OCI-LY7 (cell line): ENCODE results near the gene RTEL1. TPM values are rescaled to one million over a fixed set of nuclear protein-coding genes. Genes with fewer than 3 reads are reported as not detected.

Source experiments
- BruUV-seq: library from RNA; stranded (reverse); fragments of 400-500 nt; replicated peaks from 2 replicates; lab custom pipeline; 2021; lab: Mats Ljungman, UMichigan
- CTCF ChIA-PET: fragments of 300-600 bp; sonication (Branson Sonifier 250); formaldehyde crosslinking; loops from one replicate; lab custom pipeline; 2022; ENCODE audit warnings: antibody characterized with exemption; ENCODE audit not compliant: unreplicated experiment; lab: Charles Lee
- POLR2A ChIA-PET: fragments of 300-600 bp; sonication (Branson Sonifier 250); formaldehyde crosslinking; loops from one replicate; lab custom pipeline; 2022; ENCODE audit warnings: antibody characterized with exemption; lab: Charles Lee
- DNase-seq: peaks from one replicate; pipeline ENCODE4 v3.0.0-alpha.2; 2015; ENCODE audit warnings: low spot score
- H2AFZ ChIP-seq: fragments of 200-600 bp; sonication (generic), shearing (Covaris generic); 2 replicates; pipeline ENCODE4 v1.6.1; 2014; ENCODE audit warnings: mild to moderate bottlenecking, antibody characterized with exemption, low read length, moderate library complexity
- H3K27ac ChIP-seq: fragments of 200-600 bp; sonication (generic); 2 replicates; pipeline ENCODE4 v1.5.1; 2014; ENCODE audit warnings: mixed run types, low read depth, mild to moderate bottlenecking, moderate library complexity, low read length, inconsistent platforms; ENCODE audit not compliant: poor library complexity, severe bottlenecking
- H3K36me3 ChIP-seq: fragments of 200-600 bp; sonication (generic); 2 replicates; pipeline ENCODE4 v1.6.1; 2014; ENCODE audit warnings: mild to moderate bottlenecking, antibody characterized with exemption, low read length, moderate library complexity, mixed read lengths; ENCODE audit not compliant: insufficient read depth
- H3K4me1 ChIP-seq: fragments of 200-600 bp; sonication (generic); 2 replicates; pipeline ENCODE4 v1.5.1; 2014; ENCODE audit warnings: mild to moderate bottlenecking, low read length; ENCODE audit not compliant: insufficient read depth, poor library complexity, severe bottlenecking
- H3K4me2 ChIP-seq: fragments of 200-600 bp; sonication (generic); 2 replicates; pipeline ENCODE4 v1.6.1; 2014; ENCODE audit warnings: mild to moderate bottlenecking, low read length
- H3K4me3 ChIP-seq: fragments of 200-600 bp; sonication (generic); 2 replicates; pipeline ENCODE4 v1.5.1; 2014; ENCODE audit warnings: mild to moderate bottlenecking, low read depth, low read length; ENCODE audit not compliant: poor library complexity, severe bottlenecking
- H3K79me2 ChIP-seq: fragments of 200-600 bp; sonication (generic); 2 replicates; pipeline ENCODE4 v1.6.1; 2016; ENCODE audit warnings: low read depth, mild to moderate bottlenecking, low read length, moderate library complexity, mixed read lengths; ENCODE audit not compliant: insufficient read depth
- H3K9me2 ChIP-seq: fragments of 200-600 bp; sonication (generic); 2 replicates; pipeline ENCODE4 v1.6.1; 2016; ENCODE audit warnings: mild to moderate bottlenecking, low read length, mixed read lengths; ENCODE audit not compliant: insufficient read depth
- H3K9me3 ChIP-seq: fragments of 200-600 bp; sonication (generic); 2 replicates; pipeline ENCODE4 v1.6.1; 2014; ENCODE audit warnings: mild to moderate bottlenecking, mixed run types, low read length, mixed read lengths
- H4K20me1 ChIP-seq: fragments of 200-600 bp; sonication (generic); 2 replicates; pipeline ENCODE4 v1.6.1; 2014; ENCODE audit warnings: mild to moderate bottlenecking, antibody characterized with exemption, low read length, moderate library complexity, mixed read lengths; ENCODE audit not compliant: insufficient read depth
- EZH2phosphoT487 ChIP-seq: fragments of 200-600 bp; sonication (generic); IDR thresholded peaks from 2 replicates; pipeline ENCODE4 v1.6.1; 2018; ENCODE audit warnings: low read depth, borderline replicate concordance, mild to moderate bottlenecking, mixed run types, antibody characterized with exemption, low read length, moderate library complexity, mixed read lengths
- intact Hi-C: fragments of 100-400 bp; cut with micrococcal nuclease; formaldehyde crosslinking; loops from one replicate; pipeline ENCODE4 v1.10.0; 2022; ENCODE audit not compliant: unreplicated experiment
- total RNA-seq, 2 experiments: library from RNA; depleted of rRNA in 1 of 2; stranded (reverse); fragments of >200 nt in 1 of 2; shearing (Covaris generic) in 1 of 2; gene quantifications; 2 replicates each; pipeline ENCODE4 v1.2.3, GENCODE V29; 2014 to 2022
- TF ChIP-seq, protein P1 (sequence below): fragments of 200-600 bp; sonication (generic); conservative IDR thresholded peaks from 2 replicates; pipeline ENCODE4 v1.5.1; 2014; ENCODE audit warnings: mild to moderate bottlenecking, antibody characterized with exemption, low read length, moderate library complexity, mixed read lengths

RTEL1 gene
- total RNA-seq, 2 experiments from 2014 or later, result 22.5 to 47.2 TPM

DNA sequence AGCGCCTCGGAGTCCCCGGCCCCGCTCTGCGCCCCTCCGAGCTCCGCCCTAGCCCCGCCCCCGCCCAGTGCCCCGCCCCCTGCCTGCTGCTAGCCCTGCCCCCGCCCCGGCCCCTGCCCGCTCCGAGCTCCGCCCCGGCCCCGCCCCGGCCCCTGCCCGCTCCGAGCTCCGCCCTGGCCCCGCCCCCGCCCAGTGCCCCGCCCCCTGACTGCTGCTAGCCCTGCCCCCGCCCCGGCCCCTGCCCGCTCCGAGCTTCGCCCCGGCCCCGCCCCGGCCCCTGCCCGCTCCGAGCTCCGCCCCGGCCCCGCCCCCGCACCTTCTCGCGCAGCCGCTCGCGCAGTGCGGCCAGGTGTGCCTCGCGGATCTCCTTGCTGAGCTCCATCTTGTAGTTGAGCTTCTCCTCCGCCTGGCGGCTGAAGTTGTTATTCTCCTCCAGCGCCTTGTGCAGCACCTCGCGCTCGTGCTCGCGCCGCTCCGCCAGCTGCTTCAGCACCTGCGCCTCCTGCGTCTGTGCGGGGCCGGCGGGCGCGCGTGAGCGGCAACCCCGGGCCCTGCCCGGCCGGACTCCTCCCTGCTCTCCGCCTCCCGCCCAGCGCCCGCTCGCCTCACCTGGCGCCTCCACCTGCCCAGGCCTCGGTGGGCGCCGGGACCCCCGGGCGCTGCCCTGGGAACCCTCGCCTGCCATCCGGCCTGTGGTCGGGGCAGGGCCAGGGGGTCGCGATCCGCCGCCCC is 16.2 kb upstream of the RTEL1 start:
- peak; percentile 97 for DNase-seq
- no peaks in the 10 kb centered on the region for H3K79me2 ChIP-seq
- H3K4me3 ChIP-seq, result peak overlapping the region; percentile 74
- intact Hi-C loops, result loop anchor here (1.0 kb wide), 2 partner anchors 90 to 105 kb away; partner anchors contain the start of gene PTK6
- H3K27ac ChIP-seq, result peak overlapping the region; percentile 72
- CTCF ChIA-PET, result interaction anchor here (0.6 to 2.3 kb wide), 9 partner anchors 10 to 698 kb away, joined by 3 to 12 read pairs (median 6); partner anchors contain the start of genes PTK6 and RTEL1
- peak overlapping the region; percentile 98 for H3K4me2 ChIP-seq
- peak overlapping the region; percentile 94 for H2AFZ ChIP-seq
- POLR2A ChIA-PET, result interaction anchor here (0.6 to 2.2 kb wide), 9 partner anchors 11 to 345 kb away, joined by 3 to 13 read pairs (median 3); partner anchors contain the start of genes GMEB2, PTK6 and STMN3
- no peaks in the 10 kb centered on the region for H3K36me3 ChIP-seq
- no TSS peak for BruUV-seq
- peaks cover 30% of the 10 kb centered on the region for H3K4me1 ChIP-seq
- no peaks in the 10 kb centered on the region for H3K9me3 ChIP-seq
- TF ChIP-seq EZH2phosphoT487, result no peak
- TF ChIP-seq, protein P1, sequence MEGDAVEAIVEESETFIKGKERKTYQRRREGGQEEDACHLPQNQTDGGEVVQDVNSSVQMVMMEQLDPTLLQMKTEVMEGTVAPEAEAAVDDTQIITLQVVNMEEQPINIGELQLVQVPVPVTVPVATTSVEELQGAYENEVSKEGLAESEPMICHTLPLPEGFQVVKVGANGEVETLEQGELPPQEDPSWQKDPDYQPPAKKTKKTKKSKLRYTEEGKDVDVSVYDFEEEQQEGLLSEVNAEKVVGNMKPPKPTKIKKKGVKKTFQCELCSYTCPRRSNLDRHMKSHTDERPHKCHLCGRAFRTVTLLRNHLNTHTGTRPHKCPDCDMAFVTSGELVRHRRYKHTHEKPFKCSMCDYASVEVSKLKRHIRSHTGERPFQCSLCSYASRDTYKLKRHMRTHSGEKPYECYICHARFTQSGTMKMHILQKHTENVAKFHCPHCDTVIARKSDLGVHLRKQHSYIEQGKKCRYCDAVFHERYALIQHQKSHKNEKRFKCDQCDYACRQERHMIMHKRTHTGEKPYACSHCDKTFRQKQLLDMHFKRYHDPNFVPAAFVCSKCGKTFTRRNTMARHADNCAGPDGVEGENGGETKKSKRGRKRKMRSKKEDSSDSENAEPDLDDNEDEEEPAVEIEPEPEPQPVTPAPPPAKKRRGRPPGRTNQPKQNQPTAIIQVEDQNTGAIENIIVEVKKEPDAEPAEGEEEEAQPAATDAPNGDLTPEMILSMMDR, result peak; percentile 58
- no peaks in the 10 kb centered on the region for H3K9me2 ChIP-seq
- H4K20me1 ChIP-seq, result no peaks in the 10 kb centered on the region

DNA sequence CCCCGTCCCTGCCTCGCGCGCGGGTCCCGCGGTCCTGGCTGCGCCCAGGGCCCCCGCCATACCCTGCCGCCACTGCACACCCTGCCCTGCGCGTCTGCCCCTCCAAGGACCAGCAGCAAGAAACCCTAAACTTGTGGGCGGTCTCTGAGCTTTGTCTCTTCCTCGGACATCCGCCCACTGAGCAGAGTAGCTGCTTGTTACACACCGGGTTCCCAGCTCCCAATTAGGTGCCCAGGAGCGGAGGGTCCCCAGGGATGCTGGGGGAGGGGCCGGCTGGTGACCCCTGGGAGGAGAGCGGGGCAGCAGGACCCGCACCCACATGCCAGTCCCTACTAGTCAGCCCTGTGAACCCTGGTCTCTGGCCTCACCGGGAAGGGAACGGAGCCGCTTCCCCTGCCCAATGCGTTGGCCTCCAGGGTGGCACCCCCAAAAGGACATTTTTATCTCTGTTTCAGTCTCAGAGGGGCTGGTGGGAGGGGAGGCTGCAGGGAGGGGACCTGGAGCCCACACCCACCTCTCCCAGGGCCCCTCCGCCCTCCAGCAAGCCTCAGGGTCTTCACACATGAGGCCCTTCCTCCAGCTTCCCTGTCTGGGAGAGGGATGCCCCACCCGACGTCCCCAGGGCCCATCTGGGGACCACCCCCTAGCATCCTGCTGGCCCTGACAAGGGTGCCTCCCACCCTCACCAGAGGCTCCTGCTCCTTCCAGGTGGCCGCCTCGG is 15.4 kb upstream of the RTEL1 start:
- POLR2A ChIA-PET, result interaction anchor here (0.5 to 2.2 kb wide), 8 partner anchors 11 to 104 kb away, joined by 3 to 13 read pairs (median 3); partner anchors contain the start of genes GMEB2, PTK6, RTEL1 and STMN3
- DNase-seq, result peak; percentile 55
- Histone ChIP-seq H4K20me1 (no peaks in the 10 kb centered on the region), H3K9me2 (no peaks in the 10 kb centered on the region), H3K27ac (peak overlapping the region; percentile 72), H3K4me1 (peaks cover 30% of the 10 kb centered on the region), H3K4me2 (peak overlapping the region; percentile 98), H3K79me2 (no peaks in the 10 kb centered on the region), H3K9me3 (no peaks in the 10 kb centered on the region), H3K4me3 (peak overlapping the region; percentile 70), H3K36me3 (no peaks in the 10 kb centered on the region), H2AFZ (peak overlapping the region; percentile 94)
- intact Hi-C loops, result loop anchor here (1.0 kb wide), 1 partner anchor 90 kb away; no protein-coding TSS in a partner anchor
- TF ChIP-seq, protein P1, result no peak
- no peak for TF ChIP-seq EZH2phosphoT487
- BruUV-seq, result no TSS peak
- CTCF ChIA-PET, result interaction anchor here (0.6 to 2.3 kb wide), 4 partner anchors 16 to 309 kb away, joined by 3 to 12 read pairs (median 7); partner anchors contain the start of genes PTK6 and RTEL1
